Fibroblast of skin of abdomen (primary cell): ENCODE results near the gene MRPS11.
"Not testable (repeated sequence)": the region's sequence is repeated elsewhere in the genome, so short reads cannot be mapped to it uniquely, and the experiment has no call there.

Experiments
- DNase-seq: peaks from one replicate; pipeline ENCODE4 v3.0.0-alpha.2; 2013

The MRPS11 gene

GRCh38 chr15:88490036-88490435, 22.5 kb downstream of the MRPS11 start:
- DNase-seq: no peak

- no peak for DNase-seq
Observed at GRCh38 chr15:88491158-88491557, 23.6 kb downstream of the MRPS11 start.

GRCh38 chr15:88493844-88494243, 26.3 kb downstream of the MRPS11 start:
- no peak for DNase-seq

GRCh38 chr15:88497109-88497765, 29.7 kb downstream of the MRPS11 start:
- DNase-seq: no peak

GRCh38 chr15:88498996-88499395, 31.5 kb downstream of the MRPS11 start:
- no peak for DNase-seq

GRCh38 chr15:88504445-88504844, 36.9 kb downstream of the MRPS11 start:
- DNase-seq: no peak

GRCh38 chr15:88505721-88506120, 38.2 kb downstream of the MRPS11 start:
- DNase-seq: no peak

- DNase-seq: no peak
Observed at GRCh38 chr15:88506628-88507027, 39.1 kb downstream of the MRPS11 start.

GRCh38 chr15:88509321-88509720, 41.8 kb downstream of the MRPS11 start:
- no peak for DNase-seq

GRCh38 chr15:88509964-88510363, 42.5 kb downstream of the MRPS11 start:
- no peak for DNase-seq

- no peak for DNase-seq
Observed at GRCh38 chr15:88511161-88511560, 43.7 kb downstream of the MRPS11 start.

- DNase-seq: no peak
Observed at GRCh38 chr15:88512078-88512477, 44.6 kb downstream of the MRPS11 start.

GRCh38 chr15:88512601-88513000, 45.1 kb downstream of the MRPS11 start:
- peak; percentile 55 for DNase-seq

- peak; percentile 60 for DNase-seq
Observed at GRCh38 chr15:88513195-88513594, 45.7 kb downstream of the MRPS11 start.

GRCh38 chr15:88518903-88519302, 51.4 kb downstream of the MRPS11 start:
- no peak for DNase-seq

- not testable (repeated sequence) for DNase-seq
Observed at GRCh38 chr15:88524094-88524493, 56.6 kb downstream of the MRPS11 start.

- DNase-seq: no peak
Observed at GRCh38 chr15:88525418-88525817, 57.9 kb downstream of the MRPS11 start.

- no peak for DNase-seq
Observed at GRCh38 chr15:88526247-88526879, 58.9 kb downstream of the MRPS11 start.

GRCh38 chr15:88529021-88529630, 61.6 kb downstream of the MRPS11 start:
- DNase-seq: peak; percentile 4
